HUDEP-2 (cell line): ENCODE data around the gene PAF1.

Experiments used
- DNase-seq, 76 experiments: peaks; one replicate each; lab custom pipeline; 2025; ENCODE audit not compliant: unreplicated experiment in 76 of 76; lab: John Stamatoyannopoulos, UW

Gene PAF1

DNA sequence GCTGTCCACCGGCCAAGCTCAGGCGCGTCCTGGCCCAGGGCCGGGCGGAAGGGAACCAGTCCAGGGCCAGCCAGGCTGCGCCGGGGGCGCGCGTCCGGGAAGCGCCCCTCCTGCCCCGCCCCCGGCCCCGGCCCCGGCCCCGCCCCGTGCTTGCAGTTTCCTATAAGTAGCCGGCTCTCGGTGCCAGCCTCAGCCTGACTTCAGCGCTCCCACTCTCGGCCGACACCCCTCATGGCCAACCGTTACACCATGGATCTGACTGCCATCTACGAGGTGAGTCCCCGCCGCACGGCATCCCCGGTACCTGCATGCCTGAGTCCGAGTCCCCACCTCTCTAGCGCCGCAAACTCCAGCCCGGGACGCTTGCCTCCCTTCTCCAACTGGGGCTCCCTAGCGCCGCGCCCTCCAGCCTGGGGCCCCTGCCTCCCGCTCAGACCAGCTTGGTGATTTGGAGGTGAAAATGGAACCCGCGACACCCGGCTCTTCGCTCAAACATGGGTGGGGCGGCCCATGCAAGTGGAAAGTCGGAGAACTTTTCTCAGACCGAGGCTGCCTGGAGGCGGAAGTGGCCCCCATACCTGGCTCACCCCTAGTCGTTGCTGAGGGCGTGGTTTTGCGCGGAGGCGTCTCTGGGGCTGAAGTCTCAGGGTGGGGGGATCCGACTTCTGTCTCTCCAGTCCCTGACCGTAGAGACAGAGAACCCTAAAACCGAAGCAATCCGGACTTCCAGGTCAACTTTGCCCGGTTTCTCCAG, 15.9 kb upstream of the PAF1 start, which contains the start of gene ZFP36:
ZFP36 (plus strand) TSS at position 192 of the 754 bp plus-strand sequence; CDS start at position 250, 58 bp downstream.
- DNase-seq: peak in 71 of 76 experiments; percentile 42 to 91 (median 81)

DNA sequence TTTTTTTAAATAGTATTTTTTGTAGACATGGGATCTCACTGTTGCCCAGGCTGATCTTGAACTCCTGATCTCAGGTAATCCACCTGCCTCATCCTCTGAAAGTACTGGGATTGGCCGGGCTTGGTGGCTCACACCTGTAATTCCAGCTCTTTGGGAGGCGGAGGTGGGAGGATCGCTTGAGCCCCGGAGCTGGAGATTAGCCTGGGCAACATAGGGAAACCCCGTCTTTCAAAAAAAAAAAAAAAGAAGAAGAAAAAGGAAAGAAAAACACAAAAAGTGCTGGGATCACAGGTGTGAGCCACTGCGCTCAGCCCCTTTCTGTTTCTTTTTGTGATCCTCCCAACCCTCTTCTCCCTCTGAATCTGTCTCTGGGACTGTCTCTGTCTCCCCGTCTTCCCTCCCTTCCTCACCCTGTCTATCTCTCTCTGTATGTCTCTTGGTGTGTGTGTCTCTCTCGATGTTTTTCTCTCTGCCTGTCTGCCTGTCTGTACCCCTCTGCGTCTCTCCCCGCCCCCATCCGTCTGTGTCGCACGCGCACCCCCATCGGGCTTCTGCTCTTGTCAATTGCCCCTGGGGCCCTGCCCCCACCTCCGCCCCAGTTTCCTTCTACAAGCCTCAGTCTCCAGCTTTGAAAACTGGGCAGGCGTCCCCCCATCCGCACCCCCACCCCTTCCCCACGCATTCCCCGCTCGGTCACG, 15.2 kb upstream of the PAF1 start:
- DNase-seq: peak in 48 of 76 experiments; percentile 42 to 90 (median 67)

DNA sequence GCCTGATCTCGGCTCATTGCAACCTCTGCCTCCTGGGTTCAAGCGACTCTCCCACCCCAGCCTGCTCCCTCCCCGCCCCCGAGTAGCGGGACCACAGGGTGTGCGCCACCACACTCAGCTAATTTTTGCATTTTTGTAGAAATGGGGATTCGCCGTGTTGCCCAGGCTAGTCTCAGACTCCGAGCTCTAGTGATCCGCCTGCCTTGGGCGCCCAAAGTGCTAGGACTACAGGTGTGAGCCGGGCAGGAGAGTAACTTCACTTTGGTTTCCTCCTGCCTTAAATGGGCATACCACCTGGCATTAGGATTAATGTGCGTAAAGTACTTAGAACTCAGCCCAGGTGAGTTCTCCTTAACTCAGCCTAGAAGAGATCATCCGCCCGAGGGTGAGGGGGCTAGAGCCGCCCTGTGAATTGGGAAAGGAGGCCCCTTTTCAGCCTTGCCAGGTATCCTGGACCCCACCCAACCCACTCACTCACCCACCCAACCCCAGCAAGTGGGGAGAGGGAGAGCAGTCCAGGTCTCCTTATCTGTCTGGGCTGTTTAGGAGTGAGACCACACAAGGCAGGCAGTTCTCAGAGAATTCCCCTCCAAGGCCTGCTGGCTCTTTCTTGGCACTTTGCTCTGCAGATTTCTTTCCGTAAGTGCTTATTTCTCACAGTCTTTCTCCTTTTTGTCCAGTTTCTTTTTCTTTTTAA, 14.5 kb upstream of the PAF1 start:
- DNase-seq: no peak

- DNase-seq: peak in 74 of 76 experiments; percentile 30 to 96 (median 85)
These were observed 12.7 kb upstream of the PAF1 start for GRCh38 chr19:39403331-39404312.

GRCh38 chr19:39402346-39403300, 11.7 kb upstream of the PAF1 start:
- DNase-seq: peak in 71 of 76 experiments; percentile 23 to 90 (median 75)

DNA sequence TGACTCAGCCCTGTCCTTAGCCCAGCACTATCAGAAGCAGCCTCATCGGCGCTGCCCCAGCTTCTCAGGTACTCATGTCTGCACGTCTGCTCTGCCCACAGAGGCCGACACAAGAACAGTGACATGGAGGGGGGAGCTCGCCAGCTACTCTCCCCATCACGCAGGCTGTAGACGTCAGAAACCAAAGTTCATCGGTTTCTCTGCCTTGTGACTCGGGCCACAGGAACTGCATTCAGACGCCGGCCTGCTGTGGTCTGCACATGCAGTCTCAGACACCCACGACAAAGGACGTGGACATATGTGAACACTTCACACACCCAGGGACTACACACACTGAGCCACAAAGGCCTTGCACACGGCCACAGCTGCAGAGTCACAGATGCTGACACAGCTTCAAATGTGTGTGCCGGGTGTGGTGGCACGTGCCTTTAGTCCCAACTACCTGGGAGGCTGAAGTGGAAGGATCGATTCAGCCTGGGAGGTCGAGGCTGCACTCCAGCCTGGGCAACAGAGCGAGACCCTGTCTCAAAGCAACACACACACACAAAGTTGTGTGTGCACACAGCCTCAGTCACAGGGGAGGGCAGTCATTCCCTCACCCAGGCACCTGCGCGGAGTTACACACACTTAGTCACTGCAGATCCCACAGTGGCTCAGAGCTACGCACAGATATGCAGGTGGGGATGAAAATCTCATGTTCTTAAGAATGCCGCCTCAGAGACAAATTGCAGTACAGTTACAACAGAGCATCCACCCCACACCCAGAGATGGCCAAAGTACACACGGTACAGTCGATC, 10.8 kb upstream of the PAF1 start:
- DNase-seq: peak in 74 of 76 experiments; percentile 52 to 94 (median 83)

GRCh38 chr19:39401070-39401548, 10.2 kb upstream of the PAF1 start:
- peak in 14 of 76 experiments; percentile 53 to 69 (median 66) for DNase-seq

DNA sequence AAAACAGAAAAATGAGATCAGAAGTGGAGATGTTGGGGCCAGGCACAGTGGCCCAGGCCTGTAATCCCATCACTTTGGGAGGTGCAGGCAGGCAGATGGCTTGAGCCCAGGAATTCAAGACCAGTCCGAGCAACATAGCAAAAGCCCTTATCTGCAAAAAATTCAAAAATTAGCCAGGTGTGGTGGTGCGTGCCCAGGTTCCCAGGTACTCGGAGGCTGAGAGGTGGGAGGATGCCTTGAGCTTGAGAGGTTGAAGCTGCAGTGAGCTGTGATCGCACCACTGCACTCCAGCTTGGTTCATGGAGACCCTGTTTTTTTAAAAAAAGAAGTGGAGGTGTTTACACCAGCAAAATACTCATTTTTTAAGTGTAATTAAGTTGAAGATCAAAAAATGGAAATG, 9.2 kb upstream of the PAF1 start:
- DNase-seq: no peak

- peak in 22 of 76 experiments; percentile 9 to 57 (median 37) for DNase-seq
These were observed 8.8 kb upstream of the PAF1 start for GRCh38 chr19:39399668-39400050.

DNA sequence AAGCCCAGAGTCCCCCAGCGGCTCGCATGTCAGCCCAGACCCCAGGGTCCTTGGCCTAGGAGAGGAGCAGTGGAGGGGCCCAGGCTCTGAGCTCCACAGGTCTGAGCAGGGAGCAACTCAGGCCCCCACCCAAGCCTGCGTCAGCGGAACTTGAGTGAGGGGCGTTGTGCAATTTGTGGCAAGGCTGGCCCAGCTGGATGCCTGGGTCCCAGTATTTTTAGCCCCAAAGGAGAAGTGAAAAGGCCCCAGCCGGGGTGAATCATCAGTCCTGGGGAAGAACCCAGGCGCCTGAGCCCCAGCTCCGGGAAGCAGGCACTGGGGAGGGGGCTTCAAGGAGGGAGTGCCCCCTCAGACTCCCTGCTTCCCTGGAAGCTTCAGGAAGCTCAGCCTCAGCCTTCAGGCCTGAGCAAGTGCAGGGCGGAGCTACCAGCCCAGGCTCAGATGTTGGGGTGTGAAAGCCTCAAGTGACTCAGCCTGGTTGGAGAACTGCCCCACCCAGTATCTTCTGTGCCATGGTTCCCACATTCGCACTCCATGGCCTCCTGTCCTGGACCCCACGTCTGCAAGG, 7.5 kb upstream of the PAF1 start:
- peak in 72 of 76 experiments; percentile 30 to 86 (median 68) for DNase-seq

- peak in 73 of 76 experiments; percentile 45 to 94 (median 85) for DNase-seq
These were observed 6.7 kb upstream of the PAF1 start for GRCh38 chr19:39397360-39398296.

GRCh38 chr19:39390451-39390750, 505 bp downstream of the PAF1 start:
- peak in 3 of 76 experiments; percentile 17 to 40 (median 30) for DNase-seq

GRCh38 chr19:39389631-39390414, 1.1 kb downstream of the PAF1 start:
- no peak for DNase-seq

DNA sequence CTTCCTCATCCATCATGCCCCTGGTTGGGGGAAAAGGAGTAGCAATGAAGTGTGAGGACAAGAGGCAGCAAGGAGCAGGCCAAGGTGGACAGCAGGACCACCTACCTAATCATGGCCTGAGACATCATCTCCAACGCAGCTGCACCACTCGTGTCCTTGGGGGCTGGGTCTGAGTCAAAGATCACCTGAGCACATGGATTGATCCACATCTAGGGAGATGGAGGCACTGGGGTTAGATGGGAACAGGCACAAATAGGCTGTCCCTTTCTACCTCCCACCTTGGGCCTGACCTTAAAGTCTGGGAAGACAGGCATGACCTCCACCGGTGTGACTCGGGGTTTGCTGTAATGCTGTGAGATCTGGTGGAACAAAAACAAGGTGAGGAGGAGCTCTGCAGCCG, 2.2 kb downstream of the PAF1 start:
- no peak for DNase-seq

DNA sequence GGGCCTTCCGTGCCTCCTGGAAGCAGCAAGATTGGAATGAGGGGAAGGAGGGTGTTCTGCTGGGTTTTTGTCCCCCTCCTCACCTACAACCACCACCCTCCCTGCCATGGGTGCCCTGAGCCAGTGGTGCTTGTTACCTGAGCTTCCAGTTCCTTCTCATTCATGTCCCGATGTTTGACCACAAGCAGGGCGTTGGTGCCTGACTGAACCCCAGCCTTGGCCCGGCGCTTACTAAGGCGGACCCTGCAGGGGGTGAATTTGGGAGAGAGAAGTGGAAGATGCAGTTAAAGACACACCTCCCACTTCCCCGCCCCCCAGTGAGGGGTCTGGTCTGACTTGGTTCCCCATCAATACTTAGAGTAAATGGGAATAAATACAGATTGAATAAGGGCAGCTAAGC, 4.3 kb downstream of the PAF1 start:
- DNase-seq: no peak
